Colonic mucosa (tissue), 4 donors: ENCODE data around the gene EMC1. TPM values are rescaled to one million over a fixed set of nuclear protein-coding genes. Genes with fewer than 3 reads are reported as not detected.

Experiments
- DNase-seq: peaks from one replicate; pipeline ENCODE4 v3.0.0-alpha.2; 2020
- H3K27ac ChIP-seq: fragments of 200-600 bp; one replicate; pipeline ENCODE4 v1.8.0; 2021
- H3K27me3 ChIP-seq: fragments of 200-600 bp; one replicate; pipeline ENCODE4 v1.8.0; 2021
- H3K36me3 ChIP-seq: fragments of 200-600 bp; one replicate; pipeline ENCODE4 v1.8.0; 2021
- H3K4me1 ChIP-seq: fragments of 200-600 bp; one replicate; pipeline ENCODE4 v1.8.0; 2021; ENCODE audit warnings: mild to moderate bottlenecking
- H3K4me3 ChIP-seq: fragments of 200-600 bp; one replicate; pipeline ENCODE4 v1.8.0; 2021
- H3K9ac ChIP-seq, 2 donors: one replicate each; pipeline ENCODE4 v1.7.0; 2013; ENCODE audit warnings: control low read depth in 2 of 2, low read depth in 2 of 2, low read length in 2 of 2
- H3K9me3 ChIP-seq: fragments of 200-600 bp; one replicate; pipeline ENCODE4 v1.8.0; 2021
- intact Hi-C: fragments of 100-400 bp; cut with DNase I; formaldehyde crosslinking; loops from one replicate; pipeline ENCODE4 v1.14.1; 2022
- total RNA-seq, 2 donors: library from RNA; stranded (reverse); fragmentation: NEBNext Ultra II Directional in 1 of 2; extraction: Animal tissue kit (Norgen Biotek cat#: 25700) in 1 of 2; gene quantifications; one replicate each; pipeline ENCODE4 v1.2.1, GENCODE V29; 2021
- TF ChIP-seq, protein P1 (sequence below): fragments of 200-600 bp; IDR thresholded peaks from one replicate; pipeline ENCODE4 v1.8.0; 2022; ENCODE audit warnings: antibody characterized with exemption, mild to moderate bottlenecking
- donor health status: healthy.
- donor health status: DM: no; HTN: no; CAD: no.
- donor health status: DM: no; HTN: no; CAD: no.

EMC1 gene
- total RNA-seq, 2 donors from 2014 or later: 35.3 to 51.1 TPM

DNA sequence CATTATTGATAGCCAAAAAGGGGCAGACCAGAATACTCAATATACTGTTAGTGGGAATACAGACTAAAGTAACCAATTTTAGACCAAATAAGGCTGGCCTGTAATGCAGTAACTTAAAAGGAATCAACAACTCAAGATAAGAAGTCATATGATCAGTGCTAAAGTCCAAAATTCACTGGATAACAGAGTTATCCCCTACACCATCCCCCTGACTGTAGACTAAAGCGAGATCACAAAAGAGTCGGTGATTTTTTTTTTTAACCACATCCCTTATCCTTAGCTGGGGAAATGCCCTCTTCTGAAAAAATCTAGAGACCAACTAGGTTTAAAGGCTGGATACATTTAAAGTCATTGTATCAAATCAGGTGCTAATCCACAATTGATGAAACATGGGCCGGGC is 48.9 kb downstream of the EMC1 start:
- peaks cover 9% of the 10 kb centered on the region for H3K36me3 ChIP-seq
- no peak overlapping the region for H3K9ac ChIP-seq
- TF ChIP-seq, protein P1, sequence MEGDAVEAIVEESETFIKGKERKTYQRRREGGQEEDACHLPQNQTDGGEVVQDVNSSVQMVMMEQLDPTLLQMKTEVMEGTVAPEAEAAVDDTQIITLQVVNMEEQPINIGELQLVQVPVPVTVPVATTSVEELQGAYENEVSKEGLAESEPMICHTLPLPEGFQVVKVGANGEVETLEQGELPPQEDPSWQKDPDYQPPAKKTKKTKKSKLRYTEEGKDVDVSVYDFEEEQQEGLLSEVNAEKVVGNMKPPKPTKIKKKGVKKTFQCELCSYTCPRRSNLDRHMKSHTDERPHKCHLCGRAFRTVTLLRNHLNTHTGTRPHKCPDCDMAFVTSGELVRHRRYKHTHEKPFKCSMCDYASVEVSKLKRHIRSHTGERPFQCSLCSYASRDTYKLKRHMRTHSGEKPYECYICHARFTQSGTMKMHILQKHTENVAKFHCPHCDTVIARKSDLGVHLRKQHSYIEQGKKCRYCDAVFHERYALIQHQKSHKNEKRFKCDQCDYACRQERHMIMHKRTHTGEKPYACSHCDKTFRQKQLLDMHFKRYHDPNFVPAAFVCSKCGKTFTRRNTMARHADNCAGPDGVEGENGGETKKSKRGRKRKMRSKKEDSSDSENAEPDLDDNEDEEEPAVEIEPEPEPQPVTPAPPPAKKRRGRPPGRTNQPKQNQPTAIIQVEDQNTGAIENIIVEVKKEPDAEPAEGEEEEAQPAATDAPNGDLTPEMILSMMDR: no peak
- H3K27ac ChIP-seq: no peak overlapping the region
- peaks cover 8% of the 10 kb centered on the region for H3K4me1 ChIP-seq
- DNase-seq: no peak
- H3K4me3 ChIP-seq: no peak overlapping the region
- intact Hi-C loops: no loop called here
- H3K9me3 ChIP-seq: no peaks in the 10 kb centered on the region
- no peaks in the 10 kb centered on the region for H3K27me3 ChIP-seq

DNA sequence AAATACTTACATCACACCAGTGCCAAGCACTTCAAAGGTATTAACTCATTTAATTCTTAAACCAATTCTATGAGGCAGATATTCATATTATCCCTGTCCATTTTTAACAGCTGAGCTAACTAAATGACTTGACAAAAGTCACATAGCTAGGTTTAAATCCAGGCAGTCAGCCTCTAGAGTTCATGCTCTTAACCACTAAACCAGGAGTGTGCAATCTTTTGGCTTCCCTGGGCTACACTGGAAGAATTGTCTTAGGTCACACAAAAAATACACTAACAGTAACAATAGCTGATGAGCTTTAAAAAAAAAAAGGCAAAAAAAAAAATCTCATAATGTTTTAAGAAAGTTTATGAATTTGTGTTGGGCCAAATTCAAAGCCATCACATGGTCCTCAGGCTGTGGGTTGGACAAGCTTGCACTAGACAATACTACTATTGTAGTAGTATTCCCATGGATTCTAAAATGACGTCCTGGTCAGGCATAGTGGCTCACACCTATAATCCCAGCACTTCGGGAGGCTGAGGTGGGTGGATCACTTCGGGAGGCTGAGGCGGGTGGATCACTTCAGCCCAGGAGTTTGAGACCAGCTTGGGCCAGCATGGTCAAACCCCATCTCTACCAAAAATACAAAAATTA is 51.2 kb downstream of the EMC1 start:
- H3K9ac ChIP-seq: no peak overlapping the region
- no peak overlapping the region for H3K4me3 ChIP-seq
- no peak overlapping the region for H3K27ac ChIP-seq
- DNase-seq: no peak
- TF ChIP-seq, protein P1: no peak
- H3K36me3 ChIP-seq: peaks cover 11% of the 10 kb centered on the region
- no peaks in the 10 kb centered on the region for H3K27me3 ChIP-seq
- H3K9me3 ChIP-seq: no peaks in the 10 kb centered on the region
- no peaks in the 10 kb centered on the region for H3K4me1 ChIP-seq
- intact Hi-C loops: no loop called here

DNA sequence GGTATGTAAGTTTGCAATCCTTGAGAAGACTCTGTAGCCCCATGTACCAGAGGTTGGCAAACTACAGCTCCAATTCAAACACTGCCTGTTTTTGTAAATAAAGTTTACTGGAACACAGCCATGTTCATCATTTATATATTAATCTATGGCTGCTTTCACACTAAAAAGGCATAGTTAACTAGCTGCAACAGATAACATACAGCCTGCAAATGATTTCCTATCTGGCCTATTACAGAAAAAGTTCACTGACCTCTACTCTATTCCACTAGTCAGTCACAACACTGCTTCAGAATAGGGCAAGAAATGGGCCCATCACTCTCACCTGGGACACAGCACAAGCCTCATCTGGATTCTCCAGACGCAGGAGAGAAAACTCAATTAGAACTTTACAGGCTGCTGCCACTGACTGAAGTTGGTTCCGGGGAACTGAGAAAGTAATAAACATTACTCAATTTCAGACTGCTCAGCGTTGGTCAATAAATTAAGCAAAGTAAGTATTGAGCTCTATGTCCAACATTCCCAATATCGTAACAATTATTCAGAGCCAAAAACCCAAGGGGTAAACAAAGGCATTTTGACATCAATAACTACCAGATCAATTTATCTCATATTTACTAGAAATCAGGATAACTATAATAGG is 51.9 kb downstream of the EMC1 start:
- Histone ChIP-seq H3K4me3 (no peak overlapping the region), H3K27me3 (no peaks in the 10 kb centered on the region), H3K4me1 (no peaks in the 10 kb centered on the region), H3K9ac (no peak overlapping the region), H3K9me3 (no peaks in the 10 kb centered on the region), H3K27ac (no peak overlapping the region), H3K36me3 (peaks cover 11% of the 10 kb centered on the region)
- no peak for DNase-seq
- TF ChIP-seq, protein P1: no peak
- intact Hi-C loops: no loop called here

DNA sequence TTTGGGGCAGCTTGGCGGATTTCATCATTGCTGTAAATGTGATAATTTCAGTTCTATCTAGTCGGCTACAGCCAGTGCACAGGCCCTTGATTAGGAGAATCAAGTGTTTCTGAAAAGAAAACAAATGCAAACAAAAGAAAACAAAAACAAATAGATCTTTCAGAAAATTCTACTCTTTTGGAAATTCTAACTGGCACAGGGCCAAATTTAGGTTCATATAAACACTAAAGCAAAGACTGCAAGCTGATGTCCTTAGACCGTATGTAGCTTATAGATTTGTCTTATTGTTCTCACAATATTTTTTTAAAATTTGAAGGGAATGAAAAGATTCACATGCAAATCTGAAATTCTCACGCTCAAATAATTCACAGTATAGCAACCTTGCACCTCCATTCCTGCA is 52.5 kb downstream of the EMC1 start:
- Histone ChIP-seq H3K9me3 (no peaks in the 10 kb centered on the region), H3K27me3 (no peaks in the 10 kb centered on the region), H3K4me1 (no peaks in the 10 kb centered on the region), H3K9ac (no peak overlapping the region), H3K27ac (no peak overlapping the region), H3K36me3 (peaks cover 11% of the 10 kb centered on the region), H3K4me3 (no peak overlapping the region)
- intact Hi-C loops: no loop called here
- TF ChIP-seq, protein P1: no peak
- DNase-seq: no peak

DNA sequence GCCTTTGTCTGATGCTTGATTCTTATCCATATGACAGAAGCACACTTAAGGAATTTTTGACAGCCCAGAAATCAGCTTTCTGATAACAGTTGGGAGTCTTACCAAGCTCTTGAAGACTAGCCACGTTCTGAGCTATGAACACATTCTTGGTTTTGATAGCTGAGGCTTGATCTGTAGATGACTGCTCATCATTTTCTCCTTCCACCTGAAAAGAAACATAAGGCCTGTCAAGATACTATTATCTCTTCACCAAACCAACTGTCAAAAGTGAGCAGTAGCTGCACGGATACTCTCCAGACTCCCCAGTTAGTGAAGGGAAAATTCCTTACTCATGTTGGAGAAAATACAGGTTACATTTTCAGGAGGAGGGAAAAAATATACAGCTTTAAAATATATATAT is 53.5 kb downstream of the EMC1 start:
- TF ChIP-seq, protein P1: no peak
- no peak overlapping the region for H3K27ac ChIP-seq
- peaks cover 14% of the 10 kb centered on the region for H3K36me3 ChIP-seq
- H3K4me3 ChIP-seq: no peak overlapping the region
- H3K27me3 ChIP-seq: no peaks in the 10 kb centered on the region
- intact Hi-C loops: no loop called here
- no peak overlapping the region for H3K9ac ChIP-seq
- no peak for DNase-seq
- no peaks in the 10 kb centered on the region for H3K9me3 ChIP-seq
- no peaks in the 10 kb centered on the region for H3K4me1 ChIP-seq
